ENCODE results near the gene TMEM263. TPM values are rescaled to one million over a fixed set of nuclear protein-coding genes. Genes with fewer than 3 reads are reported as not detected.

TMEM263 gene
- polyA plus RNA-seq, 1 experiment = 52.3 TPM

DNA sequence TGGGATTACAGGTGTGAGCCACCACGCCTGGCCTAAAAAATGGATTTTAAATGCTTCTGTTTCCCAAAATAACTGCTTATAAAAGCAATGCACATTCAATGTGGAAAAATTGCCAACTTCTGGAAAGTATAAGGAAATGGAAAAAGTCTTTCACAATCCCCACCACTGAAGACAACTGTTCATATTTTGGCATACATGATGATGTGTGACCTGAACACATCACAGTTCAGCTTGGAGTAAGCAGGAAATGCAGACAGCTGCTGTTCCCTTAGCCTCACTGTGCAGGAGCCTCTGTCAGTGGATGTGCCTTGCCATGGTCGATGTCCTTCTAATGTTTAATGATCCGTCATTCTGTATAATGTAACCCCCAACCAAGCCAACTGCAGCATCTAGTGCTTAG is 26.1 kb downstream of the TMEM263 start:
- ChIA-PET CTCF (no interaction called here), POLR2A (interaction anchor here (0.6 kb wide), 1 partner anchor 25 kb away, joined by 4 read pairs; no protein-coding TSS in a partner anchor)
- no peak for TF ChIP-seq CTCF (IDR thresholded peaks at IDR 0.05; ENCODE audit: insufficient read depth, low read depth, low read length)
- peaks cover 1% of the 10 kb centered on the region; the same call in 1 of the 2 replicates for H3K36me3 ChIP-seq (ENCODE audit: control insufficient read depth, insufficient read depth, low read length)
- DNase-seq (ENCODE audit: low read depth) = no peak
- no peaks in the 10 kb centered on the region for H3K27me3 ChIP-seq (ENCODE audit: control insufficient read depth, insufficient read depth, low read length)
- H3K4me3 ChIP-seq (ENCODE audit: low read depth, low read length) = no peak overlapping the region

GRCh38 chr12:106982229-106982628 is 26.5 kb downstream of the TMEM263 start:
- H3K36me3 ChIP-seq (ENCODE audit: control insufficient read depth, insufficient read depth, low read length) = peaks cover 1% of the 10 kb centered on the region; the same call in 1 of the 2 replicates
- H3K4me3 ChIP-seq (ENCODE audit: low read depth, low read length) = no peak overlapping the region
- DNase-seq (ENCODE audit: low read depth) = no peak
- CTCF ChIA-PET = interaction anchor here (1.5 kb wide), 1 partner anchor 15 kb away, joined by 4 read pairs; no protein-coding TSS in a partner anchor
- no peak for TF ChIP-seq CTCF (IDR thresholded peaks at IDR 0.05; ENCODE audit: insufficient read depth, low read depth, low read length)
- no peaks in the 10 kb centered on the region for H3K27me3 ChIP-seq (ENCODE audit: control insufficient read depth, insufficient read depth, low read length)
- POLR2A ChIA-PET = interaction anchor here (0.6 kb wide), 1 partner anchor 26 kb away, joined by 4 read pairs; no protein-coding TSS in a partner anchor

GRCh38 chr12:106984588-106985137 is 29.0 kb downstream of the TMEM263 start:
- H3K27me3 ChIP-seq (ENCODE audit: control insufficient read depth, insufficient read depth, low read length) = no peaks in the 10 kb centered on the region
- H3K4me3 ChIP-seq (ENCODE audit: low read depth, low read length) = no peak overlapping the region
- ChIA-PET CTCF (no interaction called here), POLR2A (no interaction called here)
- peaks cover 1% of the 10 kb centered on the region; the same call in 1 of the 2 replicates for H3K36me3 ChIP-seq (ENCODE audit: control insufficient read depth, insufficient read depth, low read length)
- TF ChIP-seq CTCF (IDR thresholded peaks at IDR 0.05; ENCODE audit: insufficient read depth, low read depth, low read length) = no peak
- no peak for DNase-seq (ENCODE audit: low read depth)

DNA sequence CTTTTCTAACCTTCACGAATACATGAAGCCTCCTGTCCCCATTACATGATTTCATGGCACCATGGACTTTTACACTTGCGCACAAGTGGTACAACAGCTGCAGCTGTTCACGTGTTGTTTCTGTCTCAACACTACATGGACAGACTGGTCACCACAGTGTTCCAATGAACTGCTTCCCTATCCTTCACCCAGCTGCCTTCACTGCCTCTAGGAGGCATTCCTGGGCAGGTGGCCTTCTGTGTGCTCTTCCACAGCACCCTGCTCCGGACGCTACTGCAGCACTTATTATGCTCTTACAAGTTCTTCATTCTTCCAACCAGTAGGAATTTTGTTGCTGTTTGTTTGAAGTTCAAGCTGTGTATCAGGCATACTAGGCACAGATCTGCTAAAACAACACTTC is 29.8 kb downstream of the TMEM263 start:
- Histone ChIP-seq H3K4me3 (ENCODE audit: low read depth, low read length) (no peak overlapping the region), H3K36me3 (ENCODE audit: control insufficient read depth, insufficient read depth, low read length) (peaks cover 1% of the 10 kb centered on the region; the same call in 1 of the 2 replicates), H3K27me3 (ENCODE audit: control insufficient read depth, insufficient read depth, low read length) (no peaks in the 10 kb centered on the region)
- ChIA-PET CTCF (no interaction called here), POLR2A (no interaction called here)
- no peak for DNase-seq (ENCODE audit: low read depth)
- TF ChIP-seq CTCF (IDR thresholded peaks at IDR 0.05; ENCODE audit: insufficient read depth, low read depth, low read length) = no peak

- no peak for DNase-seq (ENCODE audit: low read depth)
- H3K27me3 ChIP-seq (ENCODE audit: control insufficient read depth, insufficient read depth, low read length) = no peaks in the 10 kb centered on the region
- peak overlapping the region; percentile 51 for H3K4me3 ChIP-seq (ENCODE audit: low read depth, low read length)
- peaks cover 1% of the 10 kb centered on the region; the same call in 1 of the 2 replicates for H3K36me3 ChIP-seq (ENCODE audit: control insufficient read depth, insufficient read depth, low read length)
- POLR2A ChIA-PET = interaction anchor here (1.2 kb wide), 1 partner anchor 30 kb away, joined by 4 read pairs; the partner anchor contains the start of gene TMEM263
- CTCF ChIA-PET = interaction anchor here (0.6 kb wide), 1 partner anchor 12 kb away, joined by 3 read pairs; no protein-coding TSS in a partner anchor
- no peak for TF ChIP-seq CTCF (IDR thresholded peaks at IDR 0.05; ENCODE audit: insufficient read depth, low read depth, low read length)
Measured at GRCh38 chr12:106986135-106986534, 30.4 kb downstream of the TMEM263 start.

Data from BJ (cell line).